ENCODE measurements around the gene SDHA.
"Not testable (repeated sequence)": the region's sequence is repeated elsewhere in the genome, so short reads cannot be mapped to it uniquely, and the experiment has no call there.

The SDHA gene

GRCh38 chr5:235527-235926 lies 17.4 kb downstream of the SDHA start:
- H3K27ac Mint-ChIP-seq, H3K9me3 Mint-ChIP-seq, DNase-seq, H3K4me3 Mint-ChIP-seq, H3K4me1 Mint-ChIP-seq, H3K27me3 Mint-ChIP-seq: not testable (repeated sequence)
- H3K36me3 Mint-ChIP-seq, result peaks cover 48% of the 10 kb centered on the region
- CTCF ChIA-PET, result interaction anchor here (1.1 to 1.5 kb wide), 2 partner anchors 16 to 47 kb away, joined by 3 to 4 read pairs; no protein-coding TSS in a partner anchor

- H3K27ac Mint-ChIP-seq, H3K4me3 Mint-ChIP-seq, H3K9me3 Mint-ChIP-seq, H3K4me1 Mint-ChIP-seq, H3K27me3 Mint-ChIP-seq, DNase-seq, CTCF ChIA-PET: not testable (repeated sequence)
- H3K36me3 Mint-ChIP-seq, result peaks cover 55% of the 10 kb centered on the region
Measured at GRCh38 chr5:237931-238330, 19.8 kb downstream of the SDHA start.

- CTCF ChIA-PET, result not testable (repeated sequence)
- peaks cover 52% of the 10 kb centered on the region for H3K36me3 Mint-ChIP-seq
Measured at GRCh38 chr5:240550-240949, 22.4 kb downstream of the SDHA start.

GRCh38 chr5:241045-241669 lies 23.0 kb downstream of the SDHA start:
- H3K9me3 Mint-ChIP-seq, H3K27me3 Mint-ChIP-seq, CTCF ChIA-PET, DNase-seq, H3K27ac Mint-ChIP-seq, H3K4me3 Mint-ChIP-seq: not testable (repeated sequence)
- Mint-ChIP-seq H3K36me3 (peaks cover 55% of the 10 kb centered on the region), H3K4me1 (peaks cover 18% of the 10 kb centered on the region)

More at GRCh38 chr5:240550-240949, 22.4 kb downstream of the SDHA start:
- not testable (repeated sequence) for DNase-seq, H3K27ac Mint-ChIP-seq, H3K9me3 Mint-ChIP-seq, H3K4me3 Mint-ChIP-seq, H3K27me3 Mint-ChIP-seq
- peaks cover 18% of the 10 kb centered on the region for H3K4me1 Mint-ChIP-seq

- H3K27me3 Mint-ChIP-seq, CTCF ChIA-PET, H3K9me3 Mint-ChIP-seq: not testable (repeated sequence)
- Mint-ChIP-seq H3K4me3 (peak overlapping the region; percentile 3), H3K4me1 (peaks cover 18% of the 10 kb centered on the region), H3K27ac (peak overlapping the region; percentile 45), H3K36me3 (peaks cover 73% of the 10 kb centered on the region)
- DNase-seq, result peak; percentile 36
Measured at GRCh38 chr5:243683-244367, 25.7 kb downstream of the SDHA start.

GRCh38 chr5:245717-246116 lies 27.6 kb downstream of the SDHA start:
- not testable (repeated sequence) for H3K27ac Mint-ChIP-seq

GRCh38 chr5:250396-250795 lies 32.3 kb downstream of the SDHA start:
- DNase-seq, H3K4me3 Mint-ChIP-seq, CTCF ChIA-PET, H3K27me3 Mint-ChIP-seq, H3K9me3 Mint-ChIP-seq, H3K27ac Mint-ChIP-seq, H3K4me1 Mint-ChIP-seq: not testable (repeated sequence)
- peaks cover 59% of the 10 kb centered on the region for H3K36me3 Mint-ChIP-seq

More at GRCh38 chr5:245717-246116, 27.6 kb downstream of the SDHA start:
- CTCF ChIA-PET, DNase-seq, H3K27me3 Mint-ChIP-seq, H3K9me3 Mint-ChIP-seq, H3K4me3 Mint-ChIP-seq: not testable (repeated sequence)
- Mint-ChIP-seq H3K36me3 (peaks cover 75% of the 10 kb centered on the region), H3K4me1 (peaks cover 18% of the 10 kb centered on the region)

- H3K4me1 Mint-ChIP-seq, H3K4me3 Mint-ChIP-seq, DNase-seq, H3K27me3 Mint-ChIP-seq, CTCF ChIA-PET, H3K27ac Mint-ChIP-seq, H3K9me3 Mint-ChIP-seq: not testable (repeated sequence)
- peaks cover 57% of the 10 kb centered on the region for H3K36me3 Mint-ChIP-seq
Measured at GRCh38 chr5:251016-251415, 32.9 kb downstream of the SDHA start.

GRCh38 chr5:251538-251937 lies 33.4 kb downstream of the SDHA start:
- H3K9me3 Mint-ChIP-seq, H3K27me3 Mint-ChIP-seq, H3K4me3 Mint-ChIP-seq, CTCF ChIA-PET, DNase-seq, H3K27ac Mint-ChIP-seq, H3K4me1 Mint-ChIP-seq: not testable (repeated sequence)
- H3K36me3 Mint-ChIP-seq, result peaks cover 58% of the 10 kb centered on the region

GRCh38 chr5:251975-252374 lies 33.9 kb downstream of the SDHA start:
- H3K9me3 Mint-ChIP-seq, H3K4me1 Mint-ChIP-seq, DNase-seq, H3K4me3 Mint-ChIP-seq, CTCF ChIA-PET, H3K27ac Mint-ChIP-seq, H3K27me3 Mint-ChIP-seq: not testable (repeated sequence)
- peaks cover 59% of the 10 kb centered on the region for H3K36me3 Mint-ChIP-seq

GRCh38 chr5:252546-252945 lies 34.4 kb downstream of the SDHA start:
- CTCF ChIA-PET, result no interaction called here
- H3K36me3 Mint-ChIP-seq, result peaks cover 59% of the 10 kb centered on the region
- no peak for DNase-seq
- H3K27ac Mint-ChIP-seq, result no peak overlapping the region
- no peaks in the 10 kb centered on the region for H3K4me1 Mint-ChIP-seq
- no peaks in the 10 kb centered on the region for H3K9me3 Mint-ChIP-seq
- H3K4me3 Mint-ChIP-seq, result no peak overlapping the region
- no peaks in the 10 kb centered on the region for H3K27me3 Mint-ChIP-seq

- H3K27me3 Mint-ChIP-seq, DNase-seq, H3K9me3 Mint-ChIP-seq, H3K27ac Mint-ChIP-seq, CTCF ChIA-PET, H3K4me1 Mint-ChIP-seq, H3K4me3 Mint-ChIP-seq: not testable (repeated sequence)
- peaks cover 52% of the 10 kb centered on the region for H3K36me3 Mint-ChIP-seq
Measured at GRCh38 chr5:254322-254721, 36.2 kb downstream of the SDHA start.

GRCh38 chr5:255116-255515 lies 37.0 kb downstream of the SDHA start:
- CTCF ChIA-PET, DNase-seq, H3K4me1 Mint-ChIP-seq, H3K27ac Mint-ChIP-seq, H3K9me3 Mint-ChIP-seq, H3K4me3 Mint-ChIP-seq, H3K27me3 Mint-ChIP-seq: not testable (repeated sequence)
- peaks cover 44% of the 10 kb centered on the region for H3K36me3 Mint-ChIP-seq

GRCh38 chr5:256347-256746 lies 38.2 kb downstream of the SDHA start:
- CTCF ChIA-PET, H3K27me3 Mint-ChIP-seq, H3K4me3 Mint-ChIP-seq, H3K9me3 Mint-ChIP-seq, H3K4me1 Mint-ChIP-seq, DNase-seq: not testable (repeated sequence)
- H3K27ac Mint-ChIP-seq, result peak overlapping the region; percentile 33
- H3K36me3 Mint-ChIP-seq, result peaks cover 44% of the 10 kb centered on the region

- peaks cover 45% of the 10 kb centered on the region for H3K36me3 Mint-ChIP-seq
- DNase-seq, result no peak
- no peaks in the 10 kb centered on the region for H3K4me1 Mint-ChIP-seq
- no peak overlapping the region for H3K4me3 Mint-ChIP-seq
- H3K9me3 Mint-ChIP-seq, result peaks cover 5% of the 10 kb centered on the region
- CTCF ChIA-PET, result no interaction called here
- H3K27me3 Mint-ChIP-seq, result no peaks in the 10 kb centered on the region
- H3K27ac Mint-ChIP-seq, result no peak overlapping the region
Measured at GRCh38 chr5:257148-257547, 39.0 kb downstream of the SDHA start.

Measured in activated naive CD4-positive, alpha-beta T cell treated with anti-CD3 and anti-CD28 coated beads, Interleukin-2, amount 10 ng/mL, durations not matched to agents 7 days and 5 days (primary cell).